Mammary epithelial cell (primary cell): ENCODE data around the gene LGALS7.

Source experiments
- CTCF ChIP-seq, 2 donors: IDR thresholded peaks in 1 of 2; conservative IDR thresholded peaks in 1 of 2; 2 replicates each; pipeline ENCODE4 v1.5.1; 2011 to 2012; ENCODE audit warnings: inconsistent platforms in 2 of 2, low read length in 2 of 2, mild to moderate bottlenecking in 2 of 2, control low read depth in 1 of 2, low read depth in 1 of 2; ENCODE audit not compliant: insufficient read depth in 1 of 2; ENCODE audit errors: extremely low read depth in 1 of 2
- EZH2 ChIP-seq: IDR thresholded peaks from 2 replicates; pipeline ENCODE4 v1.6.1; 2012; ENCODE audit warnings: low read length, inconsistent platforms, borderline replicate concordance

GRCh38 chr19:38765214-38765613 lies 8.1 kb downstream of the LGALS7 start:
- TF ChIP-seq CTCF (conservative IDR thresholded peaks at IDR 0.05 in 1 of 2, IDR thresholded peaks at IDR 0.05 in 1 of 2; ENCODE audit: extremely low read depth in 1 of 2, insufficient read depth in 1 of 2, low read depth in 1 of 2, low read length in 2 of 2): no peak
- TF ChIP-seq EZH2: no peak
